Measurements from ENCODE around the gene LIME1. TPM values are rescaled to one million over a fixed set of nuclear protein-coding genes. Genes with fewer than 3 reads are reported as not detected.

The LIME1 gene
- total RNA-seq, 1 donor from 2014 or later = 16.6 TPM

GRCh38 chr20:63696306-63696627 lies 40.2 kb upstream of the LIME1 start:
- Mint-ChIP-seq H3K36me3 (ENCODE audit: unreplicated experiment) (no peaks in the 10 kb centered on the region), H3K4me3 (ENCODE audit: unreplicated experiment) (no peak overlapping the region), H3K27ac (ENCODE audit: unreplicated experiment) (no peak overlapping the region), H3K27me3 (ENCODE audit: unreplicated experiment) (peaks cover 14% of the 10 kb centered on the region), H3K9me3 (ENCODE audit: unreplicated experiment) (peaks cover 1% of the 10 kb centered on the region), H3K4me1 (ENCODE audit: low read depth, unreplicated experiment) (peaks cover 2% of the 10 kb centered on the region)
- DNase-seq = no peak
- TF ChIP-seq CTCF (IDR thresholded peaks at IDR 0.05; ENCODE audit: partially characterized antibody, unreplicated experiment) = no peak

- H3K9me3 Mint-ChIP-seq (ENCODE audit: unreplicated experiment) = peaks cover 1% of the 10 kb centered on the region
- no peak for TF ChIP-seq CTCF (IDR thresholded peaks at IDR 0.05; ENCODE audit: partially characterized antibody, unreplicated experiment)
- H3K36me3 Mint-ChIP-seq (ENCODE audit: unreplicated experiment) = no peaks in the 10 kb centered on the region
- H3K27ac Mint-ChIP-seq (ENCODE audit: unreplicated experiment) = no peak within 1 kb of the TSS
- H3K4me1 Mint-ChIP-seq (ENCODE audit: low read depth, unreplicated experiment) = peaks cover 2% of the 10 kb centered on the region
- H3K4me3 Mint-ChIP-seq (ENCODE audit: unreplicated experiment) = no peak within 1 kb of the TSS
- peaks cover 13% of the 10 kb centered on the region for H3K27me3 Mint-ChIP-seq (ENCODE audit: unreplicated experiment)
- DNase-seq = no peak
Measured at GRCh38 chr20:63696628-63697356, 39.7 kb upstream of the LIME1 start, which contains the start of gene TNFRSF6B. Gene TNFRSF6B (plus strand): TSS chr20:63696652. CDS start chr20:63696768, 116 bp downstream.

GRCh38 chr20:63697357-63697867 lies 39.1 kb upstream of the LIME1 start:
- no peak for DNase-seq
- H3K36me3 Mint-ChIP-seq (ENCODE audit: unreplicated experiment) = no peaks in the 10 kb centered on the region
- H3K27ac Mint-ChIP-seq (ENCODE audit: unreplicated experiment) = no peak overlapping the region
- H3K4me1 Mint-ChIP-seq (ENCODE audit: low read depth, unreplicated experiment) = peaks cover 2% of the 10 kb centered on the region
- peaks cover 11% of the 10 kb centered on the region for H3K27me3 Mint-ChIP-seq (ENCODE audit: unreplicated experiment)
- no peak for TF ChIP-seq CTCF (IDR thresholded peaks at IDR 0.05; ENCODE audit: partially characterized antibody, unreplicated experiment)
- no peak overlapping the region for H3K4me3 Mint-ChIP-seq (ENCODE audit: unreplicated experiment)
- peaks cover 6% of the 10 kb centered on the region for H3K9me3 Mint-ChIP-seq (ENCODE audit: unreplicated experiment)

GRCh38 chr20:63697868-63698545 lies 38.5 kb upstream of the LIME1 start:
- Mint-ChIP-seq H3K9me3 (ENCODE audit: unreplicated experiment) (peaks cover 7% of the 10 kb centered on the region), H3K27ac (ENCODE audit: unreplicated experiment) (no peak overlapping the region), H3K4me3 (ENCODE audit: unreplicated experiment) (no peak overlapping the region), H3K4me1 (ENCODE audit: low read depth, unreplicated experiment) (peaks cover 2% of the 10 kb centered on the region), H3K36me3 (ENCODE audit: unreplicated experiment) (no peaks in the 10 kb centered on the region), H3K27me3 (ENCODE audit: unreplicated experiment) (peaks cover 12% of the 10 kb centered on the region)
- TF ChIP-seq CTCF (IDR thresholded peaks at IDR 0.05; ENCODE audit: partially characterized antibody, unreplicated experiment) = no peak
- no peak for DNase-seq
